SK-N-MC (cell line): ENCODE results near the gene ALG10.

Experiments
- DNase-seq: peaks from one replicate; pipeline ENCODE4 v3.0.0-alpha.2; 2011; ENCODE audit warnings: low read depth, low spot score
- H3K27ac ChIP-seq: fragments of 200-600 bp; sonication (generic); 2 replicates; pipeline ENCODE4 v1.5.1; 2016; ENCODE audit warnings: mixed run types
- H3K36me3 ChIP-seq: fragments of 200-600 bp; sonication (generic); 2 replicates; pipeline ENCODE4 v1.6.1; 2017; ENCODE audit warnings: antibody characterized with exemption, low read length, mixed read lengths; ENCODE audit not compliant: insufficient read depth
- H3K4me3 ChIP-seq: fragments of 200-600 bp; sonication (generic); 2 replicates; pipeline ENCODE4 v1.5.1; 2016
- H3K9ac ChIP-seq: fragments of 200-600 bp; sonication (generic); 2 replicates; pipeline ENCODE4 v1.8.0; 2017; ENCODE audit warnings: mixed run types, mixed read lengths; ENCODE audit not compliant: insufficient read length
- H3K9me3 ChIP-seq: fragments of 200-600 bp; sonication (generic); 2 replicates; pipeline ENCODE4 v1.6.1; 2017; ENCODE audit warnings: low read depth, mild to moderate bottlenecking, antibody characterized with exemption, low read length, moderate library complexity, mixed read lengths
- EZH2 ChIP-seq: fragments of 200-600 bp; sonication (generic); IDR thresholded peaks from one replicate; pipeline ENCODE4 v1.6.1; 2017; ENCODE audit warnings: antibody characterized with exemption
- FOXP2 ChIP-seq: optimal IDR thresholded peaks from 2 replicates; pipeline ENCODE3; 2011; ENCODE audit warnings: mild to moderate bottlenecking, moderate library complexity; ENCODE audit not compliant: insufficient read depth; ENCODE audit errors: extremely low read length, control extremely low read depth
- POLR2AphosphoS5 ChIP-seq: IDR thresholded peaks from 2 replicates; pipeline ENCODE4 v1.6.1; 2012; ENCODE audit warnings: mild to moderate bottlenecking, low read depth, low read length, borderline replicate concordance

ALG10 gene

DNA sequence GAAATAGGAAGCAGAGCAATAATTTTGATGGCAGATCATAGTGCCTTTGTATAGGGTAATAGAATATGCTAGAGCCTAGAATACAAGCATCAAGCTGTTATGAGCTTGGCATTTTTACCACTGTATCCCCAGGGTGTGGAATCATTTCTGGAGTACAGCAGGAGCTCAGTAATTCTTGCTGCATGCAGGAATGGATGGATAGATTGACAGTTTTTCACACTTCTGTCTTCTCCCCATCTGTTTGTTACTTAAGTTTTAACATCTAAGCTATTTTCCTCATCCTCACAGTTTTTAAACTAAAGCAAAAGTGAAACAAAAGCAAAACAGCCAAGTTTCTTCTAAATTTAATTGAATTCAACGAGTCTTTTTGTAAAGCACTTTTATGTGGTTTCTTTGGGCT, 32.6 kb downstream of the ALG10 start:
- Histone ChIP-seq H3K9me3 (no peaks in the 10 kb centered on the region), H3K27ac (no peak overlapping the region), H3K9ac (no peak overlapping the region), H3K36me3 (no peaks in the 10 kb centered on the region), H3K4me3 (no peak overlapping the region)
- DNase-seq = no peak
- TF ChIP-seq EZH2 (no peak), POLR2AphosphoS5 (no peak), FOXP2 (no peak)
